ENCODE data around the gene SPO11.

The SPO11 gene

GRCh38 chr20:57378646-57379262 is 49.2 kb downstream of the SPO11 start:
- no peak overlapping the region for H3K9ac ChIP-seq (ENCODE audit: insufficient read length)
- DNase-seq (ENCODE audit: low read depth, low spot score), result no peak
- TF ChIP-seq FOXP2 (optimal IDR thresholded peaks at IDR 0.05; ENCODE audit: control extremely low read depth, extremely low read length, insufficient read depth) (no peak), POLR2AphosphoS5 (IDR thresholded peaks at IDR 0.05; ENCODE audit: borderline replicate concordance, low read depth, low read length) (no peak), EZH2 (IDR thresholded peaks at IDR 0.05) (no peak)
- no peak overlapping the region for H3K4me3 ChIP-seq
- H3K27ac ChIP-seq, result no peak overlapping the region
- no peaks in the 10 kb centered on the region for H3K9me3 ChIP-seq (ENCODE audit: low read depth, low read length)
- peaks cover 53% of the 10 kb centered on the region for H3K36me3 ChIP-seq (ENCODE audit: insufficient read depth, low read length)

DNA sequence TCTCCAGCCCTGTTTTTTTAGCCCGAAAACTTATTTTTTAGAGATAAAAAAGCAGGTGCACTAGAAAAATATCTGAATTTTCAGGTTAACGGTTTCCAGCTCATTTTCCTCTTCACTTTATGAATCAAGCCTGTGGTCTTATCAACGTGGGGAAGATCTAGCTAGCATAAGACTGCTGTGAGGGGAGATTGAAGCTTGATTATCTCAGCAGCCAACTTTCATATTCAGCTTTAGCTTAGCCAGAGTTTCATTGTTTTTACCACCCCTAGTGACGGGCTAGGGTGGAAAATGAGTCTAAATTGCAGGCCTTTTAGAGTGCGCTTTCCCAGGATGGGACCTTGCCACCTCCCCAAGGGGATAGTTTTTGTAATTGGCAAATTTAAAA is 49.7 kb downstream of the SPO11 start:
- Histone ChIP-seq H3K4me3 (no peak overlapping the region), H3K36me3 (ENCODE audit: insufficient read depth, low read length) (peaks cover 49% of the 10 kb centered on the region), H3K9me3 (ENCODE audit: low read depth, low read length) (no peaks in the 10 kb centered on the region), H3K27ac (no peak overlapping the region), H3K9ac (ENCODE audit: insufficient read length) (no peak overlapping the region)
- TF ChIP-seq FOXP2 (optimal IDR thresholded peaks at IDR 0.05; ENCODE audit: control extremely low read depth, extremely low read length, insufficient read depth) (no peak), EZH2 (IDR thresholded peaks at IDR 0.05) (no peak), POLR2AphosphoS5 (IDR thresholded peaks at IDR 0.05; ENCODE audit: borderline replicate concordance, low read depth, low read length) (no peak)
- no peak for DNase-seq (ENCODE audit: low read depth, low spot score)

DNA sequence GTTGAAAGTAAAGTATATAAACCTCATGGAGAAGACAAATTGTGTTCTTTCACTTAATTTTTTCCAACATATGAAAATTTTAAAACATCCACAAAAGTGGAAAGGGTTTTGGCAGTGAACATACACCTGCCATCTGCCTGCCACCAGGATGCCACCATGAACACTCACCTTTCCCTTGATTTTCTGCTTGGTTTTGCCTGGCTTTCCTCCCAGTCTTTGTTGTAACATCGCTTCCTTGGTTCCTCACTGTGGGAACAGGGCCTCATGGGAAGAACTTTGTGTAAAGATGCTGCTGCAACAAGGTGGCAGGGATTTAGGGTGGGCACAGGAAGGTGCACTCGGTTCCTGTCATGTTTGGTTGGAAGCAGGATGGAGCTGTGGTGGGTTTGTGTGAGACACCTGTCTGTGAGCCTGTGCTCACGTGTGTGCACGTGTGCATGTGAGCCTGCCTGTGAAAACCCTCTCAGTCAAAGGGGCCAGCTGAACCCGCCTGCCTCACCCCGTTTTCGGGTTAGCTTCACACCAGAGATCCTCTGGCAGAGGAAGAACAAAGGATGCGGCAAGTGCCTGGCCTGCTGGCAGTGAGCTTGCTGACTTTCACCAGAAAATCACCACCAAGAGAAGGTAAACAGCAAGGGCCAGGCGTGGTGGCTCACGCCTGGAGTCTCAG is 50.6 kb downstream of the SPO11 start:
- H3K27ac ChIP-seq, result no peak overlapping the region
- TF ChIP-seq FOXP2 (optimal IDR thresholded peaks at IDR 0.05; ENCODE audit: control extremely low read depth, extremely low read length, insufficient read depth) (no peak), POLR2AphosphoS5 (IDR thresholded peaks at IDR 0.05; ENCODE audit: borderline replicate concordance, low read depth, low read length) (no peak), EZH2 (IDR thresholded peaks at IDR 0.05) (no peak)
- no peaks in the 10 kb centered on the region for H3K9me3 ChIP-seq (ENCODE audit: low read depth, low read length)
- no peak overlapping the region for H3K9ac ChIP-seq (ENCODE audit: insufficient read length)
- H3K36me3 ChIP-seq (ENCODE audit: insufficient read depth, low read length), result peaks cover 40% of the 10 kb centered on the region
- no peak overlapping the region for H3K4me3 ChIP-seq
- DNase-seq (ENCODE audit: low read depth, low spot score), result no peak

DNA sequence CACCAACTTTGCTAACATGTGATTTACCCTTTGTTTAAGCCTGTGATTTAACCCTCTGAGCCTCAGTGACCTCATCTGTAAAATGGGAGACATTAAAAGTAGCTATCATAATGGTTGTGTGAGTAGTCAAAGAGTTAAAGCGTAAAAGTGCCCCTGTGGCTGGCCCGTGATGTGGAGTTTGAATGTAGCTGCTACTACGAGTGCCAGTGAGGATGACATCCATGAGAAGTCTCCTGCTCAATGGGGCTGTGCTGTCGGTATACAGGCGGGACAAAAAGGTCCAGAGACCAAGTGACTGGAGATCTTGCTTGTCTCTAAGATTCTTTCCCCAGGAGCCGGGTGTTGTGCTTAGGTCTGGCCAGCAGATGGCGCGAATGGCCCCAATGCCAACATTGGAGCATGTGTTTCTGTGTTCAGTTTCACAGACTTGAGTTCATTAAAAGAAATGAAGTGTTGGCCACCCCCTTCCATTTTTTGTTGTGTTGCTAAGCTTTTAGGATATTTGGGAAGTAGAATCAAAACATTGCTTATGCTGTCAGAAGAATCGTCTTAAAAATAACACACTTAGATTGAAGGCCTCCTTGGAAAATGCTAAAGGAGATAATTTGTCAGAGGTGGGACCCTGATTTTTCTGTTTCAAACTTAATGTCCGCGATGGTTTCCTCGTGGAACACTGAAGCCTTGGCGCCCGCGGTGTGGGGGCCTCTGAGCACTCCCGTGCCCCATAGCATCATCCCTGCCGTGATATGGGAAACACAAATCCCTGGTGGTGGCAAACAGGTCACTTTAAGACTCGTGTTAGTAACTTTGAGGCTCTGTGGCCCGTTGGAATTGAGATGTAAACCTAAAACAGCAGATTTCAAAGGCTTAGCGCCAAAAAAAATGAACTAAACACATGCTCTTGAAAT is 52.2 kb downstream of the SPO11 start:
- DNase-seq (ENCODE audit: low read depth, low spot score), result peak; percentile 37
- H3K4me3 ChIP-seq, result no peak overlapping the region
- TF ChIP-seq EZH2 (IDR thresholded peaks at IDR 0.05) (no peak), POLR2AphosphoS5 (IDR thresholded peaks at IDR 0.05; ENCODE audit: borderline replicate concordance, low read depth, low read length) (no peak), FOXP2 (optimal IDR thresholded peaks at IDR 0.05; ENCODE audit: control extremely low read depth, extremely low read length, insufficient read depth) (no peak)
- H3K9ac ChIP-seq (ENCODE audit: insufficient read length), result peak overlapping the region; percentile 45
- no peak overlapping the region for H3K27ac ChIP-seq
- H3K9me3 ChIP-seq (ENCODE audit: low read depth, low read length), result no peaks in the 10 kb centered on the region
- peaks cover 23% of the 10 kb centered on the region; the same call in 1 of the 2 replicates for H3K36me3 ChIP-seq (ENCODE audit: insufficient read depth, low read length)

DNA sequence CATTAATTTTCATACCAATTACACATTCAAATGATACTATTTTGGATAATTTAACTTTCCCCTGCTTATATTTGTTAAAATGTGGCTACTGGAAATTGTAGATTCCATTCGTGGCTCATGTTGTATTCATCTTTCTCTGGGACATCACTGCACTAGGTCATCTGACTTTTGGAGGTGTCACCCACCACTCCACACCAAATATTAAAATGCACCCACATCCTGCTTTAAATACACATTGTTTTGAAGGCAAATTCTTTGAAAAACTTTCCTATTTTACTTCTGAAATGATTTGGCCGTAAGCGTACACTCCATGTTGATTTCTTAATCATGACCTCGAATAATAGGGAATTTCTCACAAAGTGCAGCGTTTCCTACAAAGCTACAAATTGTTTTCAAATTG is 52.9 kb downstream of the SPO11 start:
- H3K9ac ChIP-seq (ENCODE audit: insufficient read length), result peak overlapping the region; percentile 45
- TF ChIP-seq POLR2AphosphoS5 (IDR thresholded peaks at IDR 0.05; ENCODE audit: borderline replicate concordance, low read depth, low read length) (no peak), FOXP2 (optimal IDR thresholded peaks at IDR 0.05; ENCODE audit: control extremely low read depth, extremely low read length, insufficient read depth) (no peak), EZH2 (IDR thresholded peaks at IDR 0.05) (no peak)
- H3K4me3 ChIP-seq, result no peak overlapping the region
- no peak for DNase-seq (ENCODE audit: low read depth, low spot score)
- H3K9me3 ChIP-seq (ENCODE audit: low read depth, low read length), result no peaks in the 10 kb centered on the region
- peaks cover 17% of the 10 kb centered on the region; the same call in 1 of the 2 replicates for H3K36me3 ChIP-seq (ENCODE audit: insufficient read depth, low read length)
- no peak overlapping the region for H3K27ac ChIP-seq

GRCh38 chr20:57383447-57384347 is 54.1 kb downstream of the SPO11 start:
- no peak overlapping the region for H3K4me3 ChIP-seq
- H3K36me3 ChIP-seq (ENCODE audit: insufficient read depth, low read length), result peaks cover 5% of the 10 kb centered on the region; the same call in 1 of the 2 replicates
- H3K9me3 ChIP-seq (ENCODE audit: low read depth, low read length), result no peaks in the 10 kb centered on the region
- H3K9ac ChIP-seq (ENCODE audit: insufficient read length), result no peak overlapping the region
- TF ChIP-seq POLR2AphosphoS5 (IDR thresholded peaks at IDR 0.05; ENCODE audit: borderline replicate concordance, low read depth, low read length) (no peak), FOXP2 (optimal IDR thresholded peaks at IDR 0.05; ENCODE audit: control extremely low read depth, extremely low read length, insufficient read depth) (no peak), EZH2 (IDR thresholded peaks at IDR 0.05) (no peak)
- DNase-seq (ENCODE audit: low read depth, low spot score), result no peak
- H3K27ac ChIP-seq, result no peak overlapping the region

DNA sequence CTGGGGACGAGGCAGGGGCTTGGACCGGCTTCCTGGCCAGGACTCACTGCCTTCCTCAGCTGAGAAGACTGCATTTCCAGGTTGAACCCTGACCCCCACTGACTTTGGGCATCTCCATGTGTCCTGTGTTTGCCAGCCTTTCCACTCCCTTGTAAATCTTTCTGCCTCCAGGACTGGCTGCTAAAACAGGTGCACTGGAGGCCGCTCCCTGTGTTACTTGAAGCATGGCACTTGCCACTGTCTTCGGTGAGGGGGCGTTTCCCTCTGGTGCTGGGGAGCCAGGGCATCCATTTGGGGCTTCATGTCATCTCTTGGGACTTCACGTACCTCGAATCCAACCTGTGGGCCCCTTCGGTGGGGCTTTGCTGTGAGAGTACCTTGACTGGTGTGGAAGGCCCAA is 54.9 kb downstream of the SPO11 start:
- no peak overlapping the region for H3K4me3 ChIP-seq
- peaks cover 3% of the 10 kb centered on the region; the same call in 1 of the 2 replicates for H3K36me3 ChIP-seq (ENCODE audit: insufficient read depth, low read length)
- no peak overlapping the region for H3K27ac ChIP-seq
- TF ChIP-seq EZH2 (IDR thresholded peaks at IDR 0.05) (no peak), POLR2AphosphoS5 (IDR thresholded peaks at IDR 0.05; ENCODE audit: borderline replicate concordance, low read depth, low read length) (no peak), FOXP2 (optimal IDR thresholded peaks at IDR 0.05; ENCODE audit: control extremely low read depth, extremely low read length, insufficient read depth) (no peak)
- no peak overlapping the region for H3K9ac ChIP-seq (ENCODE audit: insufficient read length)
- no peak for DNase-seq (ENCODE audit: low read depth, low spot score)
- H3K9me3 ChIP-seq (ENCODE audit: low read depth, low read length), result no peaks in the 10 kb centered on the region
